Neutrophil (primary cell): ENCODE results near the gene MND1.

ENCODE experiments used
- H3K27ac ChIP-seq: fragments of 200-600 bp; sonication (generic); 2 replicates; pipeline ENCODE4 v1.5.1; 2016; ENCODE audit warnings: mild to moderate bottlenecking, moderate library complexity
- H3K27me3 ChIP-seq: fragments of 200-600 bp; sonication (generic); 2 replicates; pipeline ENCODE4 v1.6.0; 2016; ENCODE audit warnings: mild to moderate bottlenecking
- H3K36me3 ChIP-seq: fragments of 200-600 bp; sonication (generic); 2 replicates; pipeline ENCODE4 v1.5.1; 2017
- H3K4me1 ChIP-seq, 2 experiments: fragments of 200-600 bp in 1 of 2; sonication (generic) in 1 of 2; 1 replicate in 1 of 2; 2 replicates in 1 of 2; pipeline versions ENCODE4 v1.5.1 to v1.6.1; 2013 to 2016; ENCODE audit warnings: low read depth in 1 of 2, low read length in 1 of 2, mild to moderate bottlenecking in 1 of 2, moderate library complexity in 1 of 2; ENCODE audit not compliant: control insufficient read depth in 1 of 2, insufficient read depth in 1 of 2
- H3K4me3 ChIP-seq, 2 experiments: fragments of 200-600 bp in 1 of 2; sonication (generic) in 1 of 2; 1 replicate in 1 of 2; 2 replicates in 1 of 2; pipeline ENCODE4 v1.5.1; 2013 to 2016; ENCODE audit warnings: low read depth in 1 of 2, low read length in 1 of 2, mild to moderate bottlenecking in 1 of 2, moderate library complexity in 1 of 2
- H3K9me3 ChIP-seq: fragments of 200-600 bp; sonication (generic); 2 replicates; pipeline ENCODE4 v1.5.1; 2016
- CTCF ChIP-seq: fragments of 200-600 bp; sonication (generic); IDR thresholded peaks from 2 replicates; pipeline ENCODE4 v1.5.1; 2016; ENCODE audit warnings: antibody characterized with exemption

MND1 gene

GRCh38 chr4:153314915-153315314 is 29.6 kb upstream of the MND1 start:
- Histone ChIP-seq H3K4me1 (no peaks in the 10 kb centered on the region), H3K36me3 (no peaks in the 10 kb centered on the region), H3K9me3 (no peaks in the 10 kb centered on the region), H3K4me3 (no peak overlapping the region), H3K27me3 (no peaks in the 10 kb centered on the region), H3K27ac (no peak overlapping the region)
- TF ChIP-seq CTCF: no peak

- H3K4me3 ChIP-seq: no peak overlapping the region
- H3K9me3 ChIP-seq: no peaks in the 10 kb centered on the region
- no peaks in the 10 kb centered on the region for H3K36me3 ChIP-seq
- no peak for TF ChIP-seq CTCF
- H3K27me3 ChIP-seq: peaks cover 6% of the 10 kb centered on the region
- no peaks in the 10 kb centered on the region for H3K4me1 ChIP-seq
- no peak overlapping the region for H3K27ac ChIP-seq
Measured at GRCh38 chr4:153318696-153319320, 25.7 kb upstream of the MND1 start.

GRCh38 chr4:153322791-153323190 is 21.7 kb upstream of the MND1 start:
- Histone ChIP-seq H3K27ac (no peak overlapping the region), H3K27me3 (peaks cover 6% of the 10 kb centered on the region), H3K9me3 (no peaks in the 10 kb centered on the region), H3K4me1 (no peaks in the 10 kb centered on the region), H3K4me3 (no peak overlapping the region), H3K36me3 (no peaks in the 10 kb centered on the region)
- no peak for TF ChIP-seq CTCF

- no peak for TF ChIP-seq CTCF
- H3K27me3 ChIP-seq: peaks cover 6% of the 10 kb centered on the region
- no peak overlapping the region for H3K4me3 ChIP-seq
- H3K36me3 ChIP-seq: no peaks in the 10 kb centered on the region
- H3K9me3 ChIP-seq: no peaks in the 10 kb centered on the region
- no peaks in the 10 kb centered on the region for H3K4me1 ChIP-seq
- no peak overlapping the region for H3K27ac ChIP-seq
Measured at GRCh38 chr4:153324046-153324445, 20.4 kb upstream of the MND1 start.

GRCh38 chr4:153325558-153325957 is 18.9 kb upstream of the MND1 start:
- no peaks in the 10 kb centered on the region for H3K4me1 ChIP-seq
- H3K27ac ChIP-seq: no peak overlapping the region
- H3K36me3 ChIP-seq: no peaks in the 10 kb centered on the region
- H3K27me3 ChIP-seq: peaks cover 6% of the 10 kb centered on the region
- no peaks in the 10 kb centered on the region for H3K9me3 ChIP-seq
- no peak overlapping the region for H3K4me3 ChIP-seq
- TF ChIP-seq CTCF: no peak

GRCh38 chr4:153326513-153326912 is 18.0 kb upstream of the MND1 start:
- Histone ChIP-seq H3K27ac (no peak overlapping the region), H3K27me3 (peaks cover 6% of the 10 kb centered on the region), H3K4me3 (no peak overlapping the region), H3K4me1 (no peaks in the 10 kb centered on the region), H3K9me3 (no peaks in the 10 kb centered on the region), H3K36me3 (no peaks in the 10 kb centered on the region)
- TF ChIP-seq CTCF: no peak
